Natural killer cell treated with Interleukin-12 subunit alpha and Interleukin-12 subunit beta and Interleukin-15 and Interleukin-18, amount 100 ng/mL, for 72 hours (primary cell): ENCODE measurements around the gene KLHL29. TPM values are rescaled to one million over a fixed set of nuclear protein-coding genes. Genes with fewer than 3 reads are reported as not detected.

Experiments
- ATAC-seq, 2 donors: fragments of 150-1000 bp; cut with Tn5 transposase in 1 of 2; sonication (Bioruptor Pico), chemical (Tn5 transposase) in 1 of 2; 2 replicates each; pipeline ENCODE4 v1.10.0; 2021
- DNase-seq: peaks from one replicate; pipeline ENCODE4 v3.0.0; 2022; ENCODE audit warnings: low spot score
- H3K27ac Mint-ChIP-seq, 2 donors: 1 replicate in 1 of 2; 2 replicates in 1 of 2; pipeline ENCODE4 v1.8.0; 2022; ENCODE audit warnings: mixed read lengths in 2 of 2, mild to moderate bottlenecking in 1 of 2, moderate library complexity in 1 of 2
- H3K27me3 Mint-ChIP-seq, 2 donors: 1 replicate in 1 of 2; 2 replicates in 1 of 2; pipeline ENCODE4 v1.8.0; 2022; ENCODE audit warnings: mixed read lengths in 2 of 2
- H3K36me3 Mint-ChIP-seq: one replicate; pipeline ENCODE4 v1.8.0; 2022; ENCODE audit warnings: mixed read lengths
- H3K4me1 Mint-ChIP-seq, 2 donors: 1 replicate in 1 of 2; 2 replicates in 1 of 2; pipeline ENCODE4 v1.8.0; 2022; ENCODE audit warnings: low read depth in 2 of 2, mixed read lengths in 2 of 2, mild to moderate bottlenecking in 1 of 2
- H3K4me3 Mint-ChIP-seq: one replicate; pipeline ENCODE4 v1.8.0; 2022; ENCODE audit warnings: mixed read lengths
- H3K9me3 Mint-ChIP-seq: 2 replicates; pipeline ENCODE4 v1.8.0; 2022; ENCODE audit warnings: mixed read lengths
- total RNA-seq, 2 donors: library from RNA; stranded (reverse); gene quantifications; one replicate each; pipeline ENCODE4 v1.2.3, GENCODE V29; 2022

The KLHL29 gene
- total RNA-seq, 2 donors from 2014 or later: 0.11 to 0.12 TPM

DNA sequence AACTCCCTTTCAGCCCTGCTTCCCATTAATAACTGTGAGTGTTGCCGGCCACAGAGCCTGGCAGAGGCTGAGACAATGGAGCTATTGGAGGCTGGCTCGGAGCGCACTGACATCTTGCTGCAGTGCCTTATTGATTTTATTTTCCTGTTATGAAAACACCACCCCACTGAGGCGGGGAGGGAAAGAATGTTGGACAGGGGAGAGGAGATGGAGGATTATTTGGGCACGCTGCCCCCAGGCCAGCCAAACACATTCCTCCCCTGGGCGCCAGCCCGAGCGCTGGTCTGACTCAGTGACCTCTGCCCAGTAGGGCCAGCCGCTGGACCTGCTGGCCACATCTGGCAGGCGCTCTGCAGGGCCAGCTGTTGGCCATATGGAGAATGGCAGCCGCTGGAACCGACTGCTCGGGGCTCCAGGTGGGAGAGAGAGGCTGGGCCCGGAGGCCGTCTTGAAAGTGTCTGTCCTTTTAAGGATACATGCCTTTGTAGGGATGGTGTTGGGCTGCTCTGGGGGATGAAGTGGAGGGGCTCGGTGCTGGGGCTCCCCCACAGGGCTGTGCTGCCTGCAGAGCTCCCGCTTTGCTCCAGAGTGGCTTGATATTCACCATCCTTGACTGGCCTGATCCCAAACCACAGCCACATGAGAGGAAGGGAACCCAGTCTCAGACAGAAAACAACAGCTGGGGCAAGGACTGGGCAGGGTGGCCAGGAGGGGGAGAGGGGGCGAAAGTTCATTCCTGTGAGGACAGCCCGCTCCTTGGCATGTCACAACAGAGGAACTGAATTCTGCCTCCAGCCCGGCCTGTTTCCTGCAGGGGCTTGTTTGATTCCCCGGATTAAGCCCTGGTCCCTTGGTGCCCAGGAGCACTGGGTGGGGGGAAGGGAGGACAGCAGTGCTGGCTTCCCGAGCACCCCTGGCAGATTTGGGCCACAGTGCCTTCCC, 179.0 kb downstream of the KLHL29 start:
- no peak for ATAC-seq
- no peaks in the 10 kb centered on the region for H3K4me1 Mint-ChIP-seq
- H3K27me3 Mint-ChIP-seq: no peaks in the 10 kb centered on the region
- H3K4me3 Mint-ChIP-seq: no peak overlapping the region
- no peaks in the 10 kb centered on the region for H3K9me3 Mint-ChIP-seq
- no peaks in the 10 kb centered on the region for H3K36me3 Mint-ChIP-seq
- no peak for DNase-seq
- H3K27ac Mint-ChIP-seq: no peak overlapping the region

DNA sequence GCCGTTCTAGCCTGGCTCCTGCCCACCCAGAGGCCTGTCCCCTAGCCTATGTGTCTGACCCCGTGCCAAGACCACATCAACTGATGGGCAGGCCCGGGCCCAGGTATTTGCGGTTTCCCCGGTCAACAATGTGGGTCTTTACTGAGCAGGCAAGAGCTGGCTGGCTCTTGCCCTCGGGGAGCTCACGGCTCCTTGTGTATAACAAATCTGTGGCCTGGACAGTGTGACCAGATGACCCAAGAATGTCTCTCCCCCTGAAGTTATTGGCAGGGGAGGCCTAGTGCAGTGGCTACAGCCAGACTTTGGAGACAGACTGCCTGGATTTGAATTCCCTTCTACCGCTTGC, 179.6 kb downstream of the KLHL29 start:
- Mint-ChIP-seq H3K4me3 (no peak overlapping the region), H3K9me3 (no peaks in the 10 kb centered on the region), H3K4me1 (no peaks in the 10 kb centered on the region), H3K36me3 (no peaks in the 10 kb centered on the region), H3K27ac (no peak overlapping the region), H3K27me3 (no peaks in the 10 kb centered on the region)
- no peak for DNase-seq
- no peak for ATAC-seq

DNA sequence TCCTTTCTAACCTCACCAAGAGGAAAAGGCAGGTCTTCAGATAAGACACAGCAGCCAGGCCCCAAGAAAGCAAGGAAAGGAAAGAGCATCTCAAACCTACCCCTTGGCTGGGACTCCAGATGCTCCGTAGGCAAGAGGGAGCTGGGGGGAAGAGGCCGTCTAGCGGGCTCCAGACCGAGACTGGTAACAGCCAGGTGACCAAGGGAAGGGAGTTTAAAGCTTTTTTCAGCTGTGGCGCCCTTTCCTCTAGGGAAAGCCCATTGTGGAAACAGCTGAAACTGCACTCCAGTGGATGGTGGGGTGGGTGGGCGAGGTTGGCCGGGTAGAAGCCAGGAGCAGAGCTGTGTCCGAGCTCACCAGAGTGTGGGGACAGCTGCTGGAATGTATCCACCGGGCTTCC, 180.4 kb downstream of the KLHL29 start:
- Mint-ChIP-seq H3K36me3 (no peaks in the 10 kb centered on the region), H3K4me3 (no peak overlapping the region), H3K4me1 (no peaks in the 10 kb centered on the region), H3K27me3 (no peaks in the 10 kb centered on the region), H3K9me3 (no peaks in the 10 kb centered on the region), H3K27ac (no peak overlapping the region)
- ATAC-seq (no peak), DNase-seq (no peak)

DNA sequence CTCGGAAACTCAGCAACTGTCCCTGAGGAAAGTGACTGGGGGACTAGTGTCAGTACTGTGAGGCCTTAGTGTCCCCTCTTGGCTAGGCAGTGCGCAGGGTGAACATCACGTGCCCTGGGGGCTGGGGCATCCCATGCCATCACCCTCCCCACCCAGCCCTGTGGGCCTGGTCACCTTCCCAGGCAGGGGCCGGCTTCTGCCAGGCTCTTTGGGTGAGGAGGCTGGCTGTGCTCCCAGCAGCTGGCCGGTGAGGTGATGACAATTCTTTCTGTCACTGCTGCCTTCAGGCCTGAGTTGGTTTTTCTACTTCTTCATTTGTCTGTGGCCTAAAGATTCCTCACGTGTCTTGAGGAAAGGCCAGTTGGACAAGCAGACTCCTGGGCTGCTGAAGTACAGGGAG, 180.8 kb downstream of the KLHL29 start:
- Mint-ChIP-seq H3K36me3 (no peaks in the 10 kb centered on the region), H3K27ac (no peak overlapping the region), H3K27me3 (no peaks in the 10 kb centered on the region), H3K4me3 (no peak overlapping the region), H3K9me3 (no peaks in the 10 kb centered on the region), H3K4me1 (no peaks in the 10 kb centered on the region)
- ATAC-seq (no peak), DNase-seq (no peak)

DNA sequence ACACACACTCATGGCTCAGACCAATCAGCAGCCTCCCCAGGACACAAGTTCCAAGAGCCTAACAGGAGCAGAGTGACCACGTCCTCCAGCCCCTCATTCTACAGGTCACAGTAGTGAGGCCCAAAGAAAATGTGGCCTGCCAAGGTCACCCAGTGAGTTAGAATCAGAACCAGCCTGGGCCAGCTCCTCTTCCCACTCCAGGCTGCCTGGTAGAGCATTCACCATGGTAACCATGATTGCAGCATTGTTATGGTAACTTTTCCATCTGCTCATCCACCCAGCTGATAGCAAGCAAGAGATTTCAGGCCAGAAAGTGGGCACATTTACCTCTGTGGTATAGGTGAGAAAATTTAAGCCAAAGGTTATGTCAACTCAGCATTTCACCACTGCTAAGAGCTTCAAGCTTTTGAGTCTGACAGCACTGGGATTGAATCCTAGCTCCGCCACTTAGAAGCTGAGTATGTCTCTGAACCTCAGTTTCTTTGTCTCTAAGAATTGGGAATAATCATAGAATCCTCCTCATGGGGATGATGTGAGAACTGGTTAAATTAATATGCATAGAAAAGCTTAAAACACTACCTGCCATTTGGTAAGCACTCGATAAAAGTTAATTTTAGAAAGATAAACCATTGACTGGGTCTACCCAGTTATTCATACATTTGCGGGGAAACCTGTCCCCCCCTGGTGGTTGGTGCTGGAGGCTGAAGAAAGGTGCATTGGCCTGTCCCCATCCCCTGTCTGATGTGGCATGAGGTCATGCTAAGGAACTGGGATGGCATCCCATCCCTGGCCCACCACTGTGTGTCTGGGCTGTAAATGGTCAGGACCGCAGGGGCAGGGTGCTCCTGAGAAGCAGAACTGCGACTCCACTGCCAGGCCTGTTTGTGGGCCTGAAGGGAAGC, 181.5 kb downstream of the KLHL29 start:
- Mint-ChIP-seq H3K36me3 (no peaks in the 10 kb centered on the region), H3K4me1 (no peaks in the 10 kb centered on the region), H3K27me3 (no peaks in the 10 kb centered on the region), H3K9me3 (no peaks in the 10 kb centered on the region), H3K27ac (no peak overlapping the region), H3K4me3 (no peak overlapping the region)
- ATAC-seq: no peak
- DNase-seq: no peak

DNA sequence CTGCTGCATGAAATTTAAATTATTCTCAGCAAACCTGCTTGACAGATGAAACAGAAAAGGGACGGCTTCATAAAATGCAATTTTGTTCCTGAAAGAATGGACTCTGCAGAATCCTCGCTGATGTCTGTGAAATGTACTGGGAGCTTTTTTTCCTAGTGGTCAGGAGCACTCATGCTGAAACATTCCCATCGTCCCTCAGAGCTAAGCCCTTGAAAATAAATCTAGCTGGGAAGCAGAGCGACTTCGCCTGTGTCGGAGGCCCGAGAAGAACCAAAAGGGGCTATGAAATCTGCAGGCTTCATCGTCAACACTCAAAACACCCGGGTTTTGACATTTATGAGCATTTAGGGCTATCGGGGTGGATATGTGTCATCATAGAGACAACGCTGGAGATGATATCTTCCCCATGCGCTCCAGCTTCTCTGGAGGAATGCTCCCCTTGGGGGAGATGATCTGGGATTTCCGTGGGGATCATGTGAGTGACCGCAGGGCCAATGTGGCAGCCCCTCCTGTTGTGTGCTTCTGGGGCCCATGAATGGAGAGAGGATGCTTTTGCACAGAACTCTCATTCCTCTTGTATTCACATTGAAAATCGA, 182.3 kb downstream of the KLHL29 start:
- no peak for DNase-seq
- Mint-ChIP-seq H3K4me1 (no peaks in the 10 kb centered on the region), H3K9me3 (no peaks in the 10 kb centered on the region), H3K27ac (no peak overlapping the region), H3K36me3 (no peaks in the 10 kb centered on the region), H3K4me3 (no peak overlapping the region), H3K27me3 (peaks cover 0 to 7% of the 10 kb centered on the region in 2 donors)
- no peak for ATAC-seq

DNA sequence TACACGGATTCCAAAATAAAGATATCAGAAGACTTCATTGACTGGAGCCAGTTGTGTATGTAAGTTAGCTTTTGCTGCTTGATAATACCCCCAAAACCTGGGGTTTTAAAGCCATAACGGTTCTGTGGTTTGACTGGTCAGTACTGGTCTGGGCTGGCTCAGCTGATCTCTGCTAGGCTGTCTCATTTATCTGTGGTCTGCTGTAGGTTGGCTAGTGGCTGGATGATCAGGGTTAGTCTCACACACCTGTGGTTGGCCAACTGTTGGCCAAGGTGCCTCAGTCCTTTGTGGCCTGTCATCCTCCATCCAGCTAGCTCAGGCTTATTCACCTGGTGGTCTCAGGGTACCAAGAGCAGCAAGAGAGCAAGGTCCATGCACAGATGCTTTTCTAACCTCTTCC, 183.2 kb downstream of the KLHL29 start:
- Mint-ChIP-seq H3K4me1 (no peaks in the 10 kb centered on the region), H3K27ac (no peak overlapping the region), H3K36me3 (no peaks in the 10 kb centered on the region), H3K9me3 (no peaks in the 10 kb centered on the region), H3K4me3 (no peak overlapping the region), H3K27me3 (peaks cover 0 to 9% of the 10 kb centered on the region in 2 donors)
- no peak for ATAC-seq
- no peak for DNase-seq

DNA sequence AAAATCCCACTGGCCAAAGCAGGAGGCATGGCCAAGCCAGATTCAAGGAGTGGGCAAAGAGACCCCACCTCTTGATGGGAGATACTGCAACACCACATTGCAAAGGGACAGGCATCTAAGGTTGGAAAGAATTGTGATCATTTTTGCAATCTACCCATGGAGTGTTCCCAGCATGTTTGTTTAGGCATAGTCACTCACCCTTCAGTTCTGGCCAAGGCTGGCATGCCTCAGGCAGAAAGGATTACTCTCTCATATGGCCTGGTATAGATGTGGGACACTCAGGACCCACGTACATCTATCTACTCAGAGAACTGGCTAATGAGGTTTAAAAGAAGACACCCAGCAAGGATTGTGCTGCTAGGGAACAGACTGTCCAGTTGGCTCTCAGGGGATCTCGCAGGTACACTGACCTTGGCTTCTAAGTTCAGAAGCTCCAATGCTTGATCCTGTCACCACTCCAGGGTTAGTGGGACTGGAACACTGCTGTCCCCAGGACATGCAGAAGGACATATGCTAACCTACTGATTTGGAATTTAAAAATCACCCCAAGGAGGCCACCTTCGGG, 183.7 kb downstream of the KLHL29 start:
- no peak overlapping the region for H3K27ac Mint-ChIP-seq
- H3K9me3 Mint-ChIP-seq: no peaks in the 10 kb centered on the region
- no peaks in the 10 kb centered on the region for H3K36me3 Mint-ChIP-seq
- ATAC-seq (no peak), DNase-seq (no peak)
- H3K4me1 Mint-ChIP-seq: no peaks in the 10 kb centered on the region
- H3K4me3 Mint-ChIP-seq: no peak overlapping the region
- peaks cover 0 to 9% of the 10 kb centered on the region in 2 donors for H3K27me3 Mint-ChIP-seq

DNA sequence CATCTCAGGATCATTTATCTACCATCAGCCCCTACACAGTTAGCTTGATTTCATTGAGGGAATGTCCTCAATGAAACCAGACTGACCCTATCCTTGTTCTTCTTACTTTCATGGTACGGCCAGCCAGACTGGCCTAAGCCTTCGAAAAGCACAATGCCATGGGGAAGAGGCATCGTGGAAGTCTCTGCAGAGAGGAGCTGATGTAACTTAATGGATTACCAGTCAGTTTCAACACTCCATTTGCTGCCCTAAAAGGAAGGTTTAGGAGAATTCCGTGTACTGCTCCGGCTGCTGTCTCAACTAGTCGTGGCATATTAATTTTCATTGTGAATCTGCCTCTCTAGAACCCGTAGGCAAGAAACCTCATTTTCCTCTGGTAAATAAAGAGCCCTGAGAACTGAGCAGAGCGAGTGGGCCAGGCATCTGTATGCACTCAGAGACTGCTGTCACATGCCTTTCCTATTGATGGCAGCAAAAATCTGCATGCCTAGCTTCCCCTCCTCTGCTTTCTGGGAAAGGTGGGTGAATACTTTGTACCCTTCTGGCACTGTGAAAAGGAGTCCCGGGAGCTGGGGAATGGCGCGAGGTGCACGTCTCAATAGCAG, 184.9 kb downstream of the KLHL29 start:
- Mint-ChIP-seq H3K27ac (no peak overlapping the region), H3K4me1 (no peaks in the 10 kb centered on the region), H3K9me3 (no peaks in the 10 kb centered on the region), H3K27me3 (peaks cover 0 to 9% of the 10 kb centered on the region in 2 donors), H3K36me3 (no peaks in the 10 kb centered on the region), H3K4me3 (no peak overlapping the region)
- DNase-seq: no peak
- no peak for ATAC-seq

DNA sequence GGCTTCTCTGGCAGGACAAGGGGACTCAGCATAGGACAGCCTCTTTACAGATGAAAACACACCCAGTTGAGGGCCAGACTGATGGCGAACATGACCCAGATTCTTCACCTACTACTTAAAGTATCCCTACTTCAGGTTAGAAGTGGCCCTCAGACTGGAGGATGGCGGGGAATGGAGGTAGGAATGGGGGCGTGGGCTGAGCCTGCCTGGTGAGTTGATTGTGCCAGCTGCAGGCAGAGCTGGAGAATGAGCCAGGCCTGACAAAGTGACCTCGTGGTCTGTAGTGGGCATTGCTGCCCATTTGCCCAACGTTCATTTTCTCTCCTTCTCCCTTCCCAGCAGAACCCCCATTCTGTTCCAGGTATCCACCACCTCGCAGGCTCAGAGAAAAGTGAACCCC, 186.1 kb downstream of the KLHL29 start:
- ATAC-seq: no peak
- Mint-ChIP-seq H3K4me1 (no peaks in the 10 kb centered on the region), H3K4me3 (no peak overlapping the region), H3K36me3 (no peaks in the 10 kb centered on the region), H3K27me3 (peaks cover 0 to 9% of the 10 kb centered on the region in 2 donors), H3K9me3 (no peaks in the 10 kb centered on the region), H3K27ac (no peak overlapping the region)
- no peak for DNase-seq

DNA sequence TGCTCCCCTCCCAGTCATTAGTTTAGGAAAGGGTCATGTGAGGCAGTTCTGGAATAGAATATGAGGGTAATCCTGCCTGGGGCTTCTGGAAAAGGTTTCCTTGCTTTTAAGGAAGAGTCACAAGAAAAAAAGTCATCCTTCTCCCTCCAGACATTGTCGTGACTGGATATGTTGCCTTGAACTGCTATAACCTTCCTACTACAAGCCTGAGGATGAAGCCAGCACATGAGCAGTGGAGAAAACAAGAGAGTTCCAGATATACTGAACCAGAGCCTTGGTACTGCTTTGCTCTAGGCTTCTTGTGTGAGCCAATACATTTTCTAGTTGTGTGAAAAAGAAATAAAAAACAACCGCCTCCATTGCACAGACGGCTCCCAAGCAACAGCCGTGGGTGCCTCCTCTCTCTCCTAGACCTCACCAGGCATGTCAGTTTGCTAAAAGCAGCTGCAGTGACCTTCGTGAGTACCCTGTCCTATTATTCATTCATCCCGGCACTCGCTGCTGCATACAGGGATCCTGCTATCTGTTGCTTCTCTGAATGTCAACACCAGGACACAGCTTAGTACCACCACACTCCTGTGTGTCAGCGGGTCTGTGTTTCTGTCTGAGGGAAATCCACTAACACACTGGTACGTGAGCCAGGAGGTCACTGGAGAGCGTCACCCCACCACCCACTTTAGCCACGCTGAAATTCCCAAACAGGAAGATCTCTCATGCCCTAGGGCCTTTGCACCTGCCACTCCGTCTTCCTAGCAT, 186.7 kb downstream of the KLHL29 start:
- Mint-ChIP-seq H3K4me3 (no peak overlapping the region), H3K27ac (no peak overlapping the region), H3K9me3 (no peaks in the 10 kb centered on the region), H3K4me1 (no peaks in the 10 kb centered on the region), H3K36me3 (no peaks in the 10 kb centered on the region), H3K27me3 (peaks cover 0 to 9% of the 10 kb centered on the region in 2 donors)
- no peak for DNase-seq
- no peak for ATAC-seq

DNA sequence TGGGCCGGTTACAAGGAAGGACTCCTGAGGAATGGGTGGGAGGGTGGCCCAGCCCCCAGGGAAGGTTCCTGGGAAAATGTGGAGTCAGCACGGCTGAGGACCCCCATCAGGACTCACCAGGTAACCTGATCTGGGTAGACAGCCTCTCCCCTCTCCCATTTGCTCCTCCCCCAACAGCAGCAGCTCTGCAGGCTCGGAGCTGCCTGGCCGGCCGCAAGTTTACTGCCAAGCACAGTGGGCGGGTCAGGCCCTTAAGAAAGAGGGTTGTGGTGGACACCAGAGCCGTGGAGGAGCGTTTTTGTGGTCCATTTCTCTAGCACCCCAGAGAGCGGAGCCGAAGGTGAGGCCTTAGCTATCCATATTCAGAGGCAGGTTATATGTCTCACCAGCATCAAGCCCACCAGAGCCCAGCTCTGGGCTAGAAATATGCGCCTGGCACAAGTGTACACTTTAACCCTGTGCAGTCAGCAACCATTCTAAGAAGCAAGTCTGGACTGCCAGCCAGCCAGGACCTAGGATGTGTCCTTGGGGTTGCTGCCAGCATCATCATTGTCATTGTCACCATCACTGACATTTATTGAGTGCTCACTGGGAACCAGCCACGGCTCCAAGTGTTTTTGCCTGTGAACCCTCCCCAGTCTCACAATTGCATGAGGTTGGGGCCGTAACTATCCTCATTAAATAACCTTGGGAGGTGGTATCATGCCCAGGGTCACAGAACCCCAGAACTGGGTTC, 190.1 kb downstream of the KLHL29 start:
- H3K36me3 Mint-ChIP-seq: no peaks in the 10 kb centered on the region
- DNase-seq (no peak), ATAC-seq (no peak)
- H3K27me3 Mint-ChIP-seq: peaks cover 0 to 9% of the 10 kb centered on the region in 2 donors
- H3K4me1 Mint-ChIP-seq: no peaks in the 10 kb centered on the region
- H3K27ac Mint-ChIP-seq: no peak overlapping the region
- no peaks in the 10 kb centered on the region for H3K9me3 Mint-ChIP-seq
- no peak overlapping the region for H3K4me3 Mint-ChIP-seq
